H7 (cell line): ENCODE results near the gene SIRT4. TPM values are rescaled to one million over a fixed set of nuclear protein-coding genes. Genes with fewer than 3 reads are reported as not detected.

Experiments
- DNase-seq: peaks from one replicate; pipeline ENCODE4 v3.0.0; 2012
- H3K27me3 ChIP-seq: 2 replicates; pipeline ENCODE4 v1.6.0; 2011; ENCODE audit warnings: mild to moderate bottlenecking, low read length; ENCODE audit not compliant: control insufficient read depth, insufficient read depth
- H3K36me3 ChIP-seq: replicated peaks from 2 replicates; pipeline ENCODE4 v1.5.1; 2011; ENCODE audit warnings: low read length; ENCODE audit not compliant: control insufficient read depth, insufficient read depth
- H3K4me3 ChIP-seq: 2 replicates; pipeline ENCODE4 v1.5.1; 2011; ENCODE audit warnings: low read depth, mild to moderate bottlenecking, control low read depth, low read length, moderate library complexity; ENCODE audit not compliant: insufficient read depth
- total RNA-seq: library from RNA; depleted of rRNA; stranded (reverse); fragments of >200 nt; shearing (Covaris generic); gene quantifications from 2 replicates; pipeline ENCODE4 v1.2.3, GENCODE V29; 2014; rRNA removed

SIRT4 gene
- total RNA-seq, 1 experiment from 2014 or later = 4.1 TPM

DNA sequence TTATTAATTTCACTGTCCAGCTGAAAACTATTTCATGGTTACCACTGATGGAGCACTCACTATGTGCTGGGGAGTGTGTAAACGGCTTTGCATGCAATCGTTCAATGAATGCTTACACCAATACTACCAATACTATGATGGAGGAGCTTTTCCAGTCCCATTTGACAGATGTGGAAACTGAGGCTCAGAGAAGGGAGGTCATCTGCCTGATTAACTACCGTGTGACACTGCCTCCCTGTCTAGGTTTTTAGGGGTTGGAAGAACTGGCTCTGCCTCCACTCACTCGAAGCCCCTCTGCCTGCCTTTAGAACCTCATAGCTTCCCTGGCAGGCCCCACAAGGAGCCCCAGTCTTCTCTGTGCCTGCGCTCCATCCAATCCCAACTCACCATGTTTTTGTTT, 55.0 kb downstream of the SIRT4 start:
- Histone ChIP-seq H3K36me3 (peaks cover 16% of the 10 kb centered on the region), H3K27me3 (no peaks in the 10 kb centered on the region), H3K4me3 (no peak overlapping the region)
- no peak for DNase-seq

DNA sequence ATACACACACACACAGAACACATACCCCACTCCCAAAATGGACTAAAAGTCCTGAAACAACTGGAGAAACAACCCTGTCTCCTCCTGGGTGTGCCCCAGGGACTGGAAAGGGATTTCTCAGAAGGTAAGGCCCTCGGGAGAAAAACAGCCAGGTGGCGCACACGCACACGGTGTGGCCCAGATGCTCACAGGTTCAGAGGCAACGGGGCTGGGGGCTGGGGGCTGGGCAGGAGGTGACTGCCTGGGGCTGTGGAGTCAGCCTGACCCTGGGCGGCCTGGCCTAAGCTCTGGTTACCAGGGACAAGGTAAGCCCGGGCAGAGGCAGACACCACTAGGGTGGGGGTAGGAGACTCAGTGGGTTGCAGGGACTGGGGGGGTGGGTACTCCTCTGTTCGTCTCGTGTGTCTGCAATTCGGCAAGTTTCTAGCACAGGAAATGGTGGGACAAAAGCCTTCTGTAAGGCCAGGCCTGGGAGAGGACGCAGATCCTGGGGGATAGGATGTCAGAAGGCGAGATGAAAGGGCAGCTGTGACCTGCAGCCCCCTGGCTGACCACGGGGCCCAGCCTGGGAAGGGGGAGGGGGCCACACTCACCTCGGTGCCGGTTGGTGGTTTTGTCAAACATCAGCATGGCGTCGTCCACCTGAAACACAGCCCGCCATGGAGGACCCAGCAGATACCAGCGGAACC, 56.4 kb downstream of the SIRT4 start:
- Histone ChIP-seq H3K36me3 (peaks cover 13% of the 10 kb centered on the region), H3K27me3 (no peaks in the 10 kb centered on the region), H3K4me3 (no peak overlapping the region)
- DNase-seq = peak; percentile 84

DNA sequence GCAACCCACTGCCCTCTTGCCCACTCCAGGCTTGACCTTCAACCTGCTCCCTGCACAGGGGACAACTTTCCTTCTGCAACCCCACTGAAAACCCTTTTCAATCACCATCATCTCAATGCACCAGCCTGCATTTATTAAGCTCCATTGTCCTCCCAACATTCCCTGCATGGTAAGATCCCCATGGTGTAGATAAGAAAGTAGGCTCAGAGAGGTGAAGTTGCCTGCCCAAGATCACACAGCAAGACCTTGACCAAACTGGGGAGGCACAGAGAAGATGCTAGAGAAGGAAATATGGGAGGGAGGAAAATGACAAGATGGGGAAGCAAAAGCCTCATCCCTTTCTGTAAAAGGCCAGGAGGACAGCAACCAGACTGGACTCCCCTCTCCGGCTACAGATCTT, 57.0 kb downstream of the SIRT4 start:
- H3K36me3 ChIP-seq = peaks cover 14% of the 10 kb centered on the region
- DNase-seq = no peak
- no peaks in the 10 kb centered on the region; the same call in 1 of the 2 replicates for H3K27me3 ChIP-seq
- H3K4me3 ChIP-seq = no peak overlapping the region

DNA sequence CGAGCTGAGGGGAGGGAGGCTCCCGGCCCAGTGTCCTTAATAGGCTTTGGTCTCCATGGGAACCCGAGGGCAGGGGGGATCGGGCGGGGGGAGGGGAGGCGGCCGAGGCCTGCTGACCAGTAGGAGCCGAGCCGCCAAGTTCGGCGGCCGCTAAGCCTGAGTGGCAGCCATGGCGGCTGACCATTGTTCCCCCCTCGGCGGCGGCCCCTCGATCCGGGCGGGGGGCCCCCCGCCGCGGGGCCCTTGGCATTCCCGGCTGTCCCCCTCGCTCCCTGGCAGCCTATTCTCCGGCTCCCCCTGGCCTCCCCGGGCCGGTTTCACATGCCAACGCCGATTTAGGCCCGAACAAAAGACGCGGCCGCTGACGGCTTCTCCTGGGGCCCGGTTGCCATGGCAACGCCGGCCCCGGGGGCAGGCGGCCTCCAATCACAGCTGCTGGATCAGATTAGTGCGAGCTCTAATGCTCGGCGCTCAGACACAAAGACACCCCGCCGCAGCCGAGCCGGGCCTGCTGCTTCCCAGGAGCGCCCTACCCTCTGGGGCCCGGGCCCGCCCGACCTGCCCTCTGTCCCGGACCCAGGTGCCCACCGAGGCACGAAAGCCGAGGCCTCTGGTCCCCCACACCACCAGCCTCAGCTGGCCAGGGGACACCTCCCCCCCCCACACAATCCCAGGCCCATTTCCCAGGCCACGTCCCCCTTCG, 59.5 kb downstream of the SIRT4 start:
- no peaks in the 10 kb centered on the region; the same call in 1 of the 2 replicates for H3K27me3 ChIP-seq
- peaks cover 11% of the 10 kb centered on the region for H3K36me3 ChIP-seq
- DNase-seq = peak; percentile 100
- peak overlapping the region; percentile 49 for H3K4me3 ChIP-seq

Other genes starting within 250 kb of the SIRT4 start
- gene RAB35, start 185.6 kb upstream of the SIRT4 start, total RNA-seq = 38.4 and 42.8 TPM in 2 replicates
- 119 and 130 TPM in 2 replicates for gene GCN1, start 107.6 kb upstream of the SIRT4 start, total RNA-seq
- gene RPLP0, start 101.2 kb upstream of the SIRT4 start, total RNA-seq = 5,486 and 6,641 TPM in 2 replicates
- gene PXN, start 36.6 kb upstream of the SIRT4 start, total RNA-seq = 76.1 and 89.9 TPM in 2 replicates
- under 0.01 TPM in 2 replicates for gene RNU4-2, start 10.4 kb upstream of the SIRT4 start, total RNA-seq
- gene RNU4-1, start 9.1 kb upstream of the SIRT4 start, total RNA-seq = under 0.01 TPM in 2 replicates
- gene PLA2G1B, start 25.5 kb downstream of the SIRT4 start, total RNA-seq = not detected in 2 replicates
- 23.2 and 31.8 TPM in 2 replicates for gene MSI1, start 66.8 kb downstream of the SIRT4 start, total RNA-seq
- 488 and 604 TPM in 2 replicates for gene COX6A1, start 135.8 kb downstream of the SIRT4 start, total RNA-seq
- 35.2 and 37.2 TPM in 2 replicates for gene TRIAP1, start 144.1 kb downstream of the SIRT4 start, total RNA-seq
- gene GATC, start 144.1 kb downstream of the SIRT4 start, total RNA-seq = 19.8 and 23.4 TPM in 2 replicates
- 203 and 212 TPM in 2 replicates for gene SRSF9, start 167.4 kb downstream of the SIRT4 start, total RNA-seq
- 215 and 313 TPM in 2 replicates for gene DYNLL1, start 193.8 kb downstream of the SIRT4 start, total RNA-seq
- gene COQ5, start 226.8 kb downstream of the SIRT4 start, total RNA-seq = 56.8 and 78.3 TPM in 2 replicates
- gene RNF10, start 232.0 kb downstream of the SIRT4 start, total RNA-seq = 118 and 119 TPM in 2 replicates